Gastrocnemius medialis (tissue), 4 donors: Measurements from ENCODE around the gene EIF2AK3. TPM values are rescaled to one million over a fixed set of nuclear protein-coding genes. Genes with fewer than 3 reads are reported as not detected.

ENCODE experiments used
- ATAC-seq, 2 donors: fragments of 150-250 bp; one replicate each; pipeline ENCODE4 v1.9.1; 2016
- DNase-seq, 2 donors: peaks; one replicate each; pipeline ENCODE4 v3.0.0-alpha.2; 2019
- H3K27ac ChIP-seq, 4 donors: fragments of 200-600 bp; sonication (generic); 1 replicate in 1 of 4; 2 replicates in 3 of 4; pipeline ENCODE4 v1.5.1; 2016 to 2018; ENCODE audit warnings: mild to moderate bottlenecking in 2 of 4, moderate library complexity in 1 of 4
- H3K27me3 ChIP-seq, 3 donors: fragments of 200-600 bp; sonication (generic) in 2 of 3; 1 replicate in 1 of 3; 2 replicates in 2 of 3; pipeline versions ENCODE4 v1.5.1 to v1.6.0; 2016 to 2019; ENCODE audit warnings: mild to moderate bottlenecking in 1 of 3, moderate library complexity in 1 of 3
- H3K36me3 ChIP-seq, 2 donors: fragments of 200-600 bp; sonication (generic) in 1 of 2; one replicate each; pipeline ENCODE4 v1.5.1; 2017 to 2018
- H3K4me1 ChIP-seq, 2 donors: fragments of 200-600 bp; sonication (generic) in 1 of 2; one replicate each; pipeline ENCODE4 v1.5.1; 2016 to 2017; ENCODE audit warnings: mild to moderate bottlenecking in 2 of 2
- H3K4me3 ChIP-seq, 4 donors: fragments of 200-600 bp; sonication (generic) in 3 of 4; 1 replicate in 1 of 4; 2 replicates in 3 of 4; pipeline ENCODE4 v1.5.1; 2016 to 2019; ENCODE audit warnings: mild to moderate bottlenecking in 2 of 4
- H3K9me3 ChIP-seq, 3 donors: fragments of 200-600 bp; sonication (generic) in 2 of 3; 1 replicate in 1 of 3; 2 replicates in 2 of 3; pipeline ENCODE4 v1.5.1; 2016 to 2019
- CTCF ChIP-seq, 5 experiments: fragments of 450-650 bp in 3 of 5; fragments of 200-600 bp in 2 of 5; sonication (generic) in 2 of 5; IDR thresholded peaks in 4 of 5; conservative IDR thresholded peaks in 1 of 5; 1 replicate in 4 of 5; 2 replicates in 1 of 5; pipeline ENCODE4 v1.5.1; 2016 to 2019; ENCODE audit warnings: antibody characterized with exemption in 5 of 5, mild to moderate bottlenecking in 3 of 5, moderate library complexity in 3 of 5
- POLR2A ChIP-seq, 2 donors: fragments of 450-650 bp; IDR thresholded peaks; one replicate each; pipeline ENCODE4 v1.6.1; 2017; ENCODE audit warnings: antibody characterized with exemption in 2 of 2, mild to moderate bottlenecking in 2 of 2, moderate library complexity in 2 of 2
- in situ Hi-C, 4 donors: fragments of 200-750 bp; cut with MboI; loops; one replicate each; pipeline versions ENCODE4 v1.15.0 to v1.8.0; 2017; ENCODE audit warnings: low sequenced_read_pairs in 4 of 4
- intact Hi-C: fragments of 100-400 bp; cut with DNase I; formaldehyde crosslinking; loops from one replicate; pipeline ENCODE4 v1.15.1; 2023; ENCODE audit warnings: low total_unique reads
- total RNA-seq, 4 donors: library from RNA; depleted of rRNA; stranded (reverse); fragments of >200 nt; gene quantifications; one replicate each; pipeline versions ENCODE4 v1.1.0 to v1.2.3, GENCODE V29; 2016

The EIF2AK3 gene
- total RNA-seq, 4 donors from 2014 or later: 5.9 to 20.1 (median 9.8) TPM

- no peak overlapping the region for H3K4me3 ChIP-seq
- in situ Hi-C loops (no loop called here), intact Hi-C loops (no loop called here)
- no peaks in the 10 kb centered on the region for H3K9me3 ChIP-seq
- no peaks in the 10 kb centered on the region for H3K36me3 ChIP-seq
- TF ChIP-seq POLR2A (IDR thresholded peaks at IDR 0.05) (no peak), CTCF (IDR thresholded peaks at IDR 0.05 in 4 of 5, conservative IDR thresholded peaks at IDR 0.05 in 1 of 5) (no peak)
- ATAC-seq (no peak), DNase-seq (no peak)
- no peaks in the 10 kb centered on the region for H3K4me1 ChIP-seq
- no peak overlapping the region for H3K27ac ChIP-seq
- no peaks in the 10 kb centered on the region for H3K27me3 ChIP-seq
Measured at GRCh38 chr2:88521445-88522073, 105.7 kb downstream of the EIF2AK3 start.

- Histone ChIP-seq H3K9me3 (no peaks in the 10 kb centered on the region), H3K4me1 (no peaks in the 10 kb centered on the region), H3K27ac (no peak overlapping the region), H3K36me3 (no peaks in the 10 kb centered on the region), H3K27me3 (no peaks in the 10 kb centered on the region), H3K4me3 (no peak overlapping the region)
- no peak for ATAC-seq
- TF ChIP-seq CTCF (IDR thresholded peaks at IDR 0.05 in 4 of 5, conservative IDR thresholded peaks at IDR 0.05 in 1 of 5): no peak
- DNase-seq: no peak
- intact Hi-C loops: no loop called here
- in situ Hi-C loops: no loop called here
Measured at GRCh38 chr2:88517759-88518201, 109.5 kb downstream of the EIF2AK3 start.

Other genes with a start within 250 kb of the EIF2AK3 start
- not detected for gene FOXI3, start 174.8 kb downstream of the EIF2AK3 start, total RNA-seq
- 1 to 10 TPM; 3.3 to 6.8 (median 5.9) TPM for gene RPIA, start 64.2 kb upstream of the EIF2AK3 start, total RNA-seq